Measurements from ENCODE around the gene ABR. TPM values are rescaled to one million over a fixed set of nuclear protein-coding genes. Genes with fewer than 3 reads are reported as not detected.
"Not testable (repeated sequence)": the region's sequence is repeated elsewhere in the genome, so short reads cannot be mapped to it uniquely, and the experiment has no call there.

The ABR gene
- total and polyA plus RNA-seq, 2 donors = 17.7 to 37.6 TPM

DNA sequence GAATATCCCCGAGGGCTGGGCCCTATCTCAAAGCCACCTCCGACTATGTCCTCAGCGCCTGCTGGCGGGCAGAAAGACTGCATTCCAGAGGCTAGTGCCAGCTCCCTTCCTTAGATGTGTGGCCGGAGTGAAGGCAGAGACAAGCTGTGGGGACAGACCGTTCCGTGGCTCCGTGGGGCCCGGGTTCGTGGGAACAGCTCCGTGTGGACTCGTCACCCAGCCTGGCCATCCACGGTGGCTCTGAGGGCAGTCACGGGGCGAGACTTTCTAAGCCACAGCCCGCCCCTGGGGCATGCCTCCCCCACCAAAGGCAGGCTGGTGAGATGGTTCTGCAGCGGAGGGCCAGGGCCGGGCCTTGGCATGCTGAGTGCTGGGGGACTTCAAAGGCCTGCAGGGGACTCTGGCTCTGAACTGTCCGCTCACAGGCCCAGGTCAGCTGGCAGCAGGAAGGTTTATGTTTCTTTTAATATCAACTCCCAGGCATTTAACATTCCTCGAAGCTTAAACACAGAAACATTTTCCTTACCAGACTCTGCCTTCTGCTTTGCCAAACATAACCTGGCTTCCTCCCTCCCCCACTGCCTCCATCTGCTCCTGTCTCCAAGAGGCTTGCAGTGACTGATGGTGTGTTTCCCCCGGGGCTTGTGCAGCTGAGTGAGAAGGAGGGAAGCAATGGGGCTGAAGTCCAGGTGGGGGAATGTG lies 132.5 kb downstream of the ABR start:
- no peak for DNase-seq (ENCODE audit: low read depth in 6 of 9, low spot score in 9 of 9)
- Histone ChIP-seq H3K9me3 (ENCODE audit: control insufficient read depth in 2 of 2, insufficient read depth in 1 of 2, low read length in 1 of 2) (no peaks in the 10 kb centered on the region), H3K4me1 (ENCODE audit: control insufficient read depth in 2 of 2, insufficient read depth in 2 of 2, low read length in 2 of 2) (peaks cover 0 to 5% of the 10 kb centered on the region in 2 donors), H3K4me3 (ENCODE audit: low read length in 2 of 2) (no peak overlapping the region), H3K27me3 (ENCODE audit: control insufficient read depth in 2 of 2, insufficient read depth in 1 of 2, low read length in 1 of 2) (no peaks in the 10 kb centered on the region), H3K36me3 (ENCODE audit: control insufficient read depth in 2 of 2, insufficient read depth in 2 of 2, low read length in 1 of 2) (peaks cover 3 to 28% of the 10 kb centered on the region in 2 donors), H3K27ac (ENCODE audit: low read depth in 1 of 2, low read length in 1 of 2) (no peak overlapping the region)
- 95% methylated on average over 21 of the region's 21 CpGs for WGBS

DNA sequence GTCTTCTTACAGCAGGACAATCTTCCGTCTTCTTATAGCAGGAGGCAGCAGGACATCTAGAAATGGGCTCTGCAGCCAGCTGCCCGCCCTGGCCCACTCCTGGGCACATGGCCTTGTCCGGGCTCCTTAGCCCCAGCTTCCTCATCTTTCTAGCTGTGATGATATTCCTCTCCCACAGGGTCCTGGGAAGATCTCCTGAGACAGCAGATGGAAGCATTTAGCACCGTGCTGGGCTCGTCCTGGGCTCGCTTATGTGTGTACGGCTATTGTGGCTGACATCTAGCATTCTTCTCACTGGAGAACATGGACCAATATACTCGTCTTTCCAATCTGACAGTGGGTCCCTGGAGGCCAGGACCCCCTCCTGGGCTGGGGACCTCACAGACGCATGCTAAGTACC lies 134.3 kb downstream of the ABR start:
- Histone ChIP-seq H3K4me1 (ENCODE audit: control insufficient read depth in 2 of 2, insufficient read depth in 2 of 2, low read length in 2 of 2) (peaks cover 0 to 7% of the 10 kb centered on the region in 2 donors), H3K9me3 (ENCODE audit: control insufficient read depth in 2 of 2, insufficient read depth in 1 of 2, low read length in 1 of 2) (no peaks in the 10 kb centered on the region), H3K27me3 (ENCODE audit: control insufficient read depth in 2 of 2, insufficient read depth in 1 of 2, low read length in 1 of 2) (no peaks in the 10 kb centered on the region), H3K36me3 (ENCODE audit: control insufficient read depth in 2 of 2, insufficient read depth in 2 of 2, low read length in 1 of 2) (peaks cover 3 to 28% of the 10 kb centered on the region in 2 donors), H3K4me3 (ENCODE audit: low read length in 2 of 2) (no peak overlapping the region), H3K27ac (ENCODE audit: low read depth in 1 of 2, low read length in 1 of 2) (no peak overlapping the region)
- 98% methylated on average over 9 of the region's 9 CpGs for WGBS
- DNase-seq (ENCODE audit: low read depth in 6 of 9, low spot score in 9 of 9) = no peak

DNA sequence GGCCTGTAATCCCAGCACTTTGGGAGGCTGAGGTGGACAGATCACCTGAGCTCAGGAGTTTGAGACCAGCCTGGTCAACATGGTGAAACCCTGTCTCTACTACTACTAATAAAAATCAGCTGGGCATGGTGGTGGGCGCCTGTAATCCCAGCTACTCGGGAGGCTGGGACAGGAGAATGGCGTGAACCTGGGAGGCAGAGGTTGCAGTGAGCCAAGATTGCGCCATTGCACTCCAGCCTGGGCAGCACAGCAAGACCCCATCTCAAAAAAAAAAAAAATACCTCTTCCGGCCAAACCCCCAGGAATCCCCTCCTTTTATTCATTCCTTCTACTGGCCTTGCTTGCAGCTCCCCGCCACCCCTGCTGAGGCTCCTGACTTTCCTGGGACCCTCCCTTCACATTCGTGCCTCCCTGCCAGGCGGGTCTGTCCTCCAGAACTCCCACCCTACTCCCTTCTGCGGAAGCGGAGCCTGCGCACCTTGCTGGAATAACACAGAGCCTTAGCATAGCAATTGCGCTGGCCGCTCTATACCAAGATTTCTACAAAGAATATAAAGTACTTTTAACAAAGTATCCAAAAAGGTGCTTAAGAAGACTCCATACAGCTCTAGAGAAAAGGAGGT lies 135.3 kb downstream of the ABR start:
- not testable (repeated sequence) for H3K27ac ChIP-seq (ENCODE audit: low read depth in 1 of 2, low read length in 1 of 2); DNase-seq (ENCODE audit: low read depth in 6 of 9, low spot score in 9 of 9); H3K9me3 ChIP-seq (ENCODE audit: control insufficient read depth in 2 of 2, insufficient read depth in 1 of 2, low read length in 1 of 2); H3K4me3 ChIP-seq (ENCODE audit: low read length in 2 of 2); H3K27me3 ChIP-seq (ENCODE audit: control insufficient read depth in 2 of 2, insufficient read depth in 1 of 2, low read length in 1 of 2)
- Histone ChIP-seq H3K4me1 (ENCODE audit: control insufficient read depth in 2 of 2, insufficient read depth in 2 of 2, low read length in 2 of 2) (peaks cover 0 to 10% of the 10 kb centered on the region in 2 donors), H3K36me3 (ENCODE audit: control insufficient read depth in 2 of 2, insufficient read depth in 2 of 2, low read length in 1 of 2) (peaks cover 7 to 18% of the 10 kb centered on the region in 2 donors)
- WGBS = 94% methylated on average over 13 of the region's 13 CpGs

DNA sequence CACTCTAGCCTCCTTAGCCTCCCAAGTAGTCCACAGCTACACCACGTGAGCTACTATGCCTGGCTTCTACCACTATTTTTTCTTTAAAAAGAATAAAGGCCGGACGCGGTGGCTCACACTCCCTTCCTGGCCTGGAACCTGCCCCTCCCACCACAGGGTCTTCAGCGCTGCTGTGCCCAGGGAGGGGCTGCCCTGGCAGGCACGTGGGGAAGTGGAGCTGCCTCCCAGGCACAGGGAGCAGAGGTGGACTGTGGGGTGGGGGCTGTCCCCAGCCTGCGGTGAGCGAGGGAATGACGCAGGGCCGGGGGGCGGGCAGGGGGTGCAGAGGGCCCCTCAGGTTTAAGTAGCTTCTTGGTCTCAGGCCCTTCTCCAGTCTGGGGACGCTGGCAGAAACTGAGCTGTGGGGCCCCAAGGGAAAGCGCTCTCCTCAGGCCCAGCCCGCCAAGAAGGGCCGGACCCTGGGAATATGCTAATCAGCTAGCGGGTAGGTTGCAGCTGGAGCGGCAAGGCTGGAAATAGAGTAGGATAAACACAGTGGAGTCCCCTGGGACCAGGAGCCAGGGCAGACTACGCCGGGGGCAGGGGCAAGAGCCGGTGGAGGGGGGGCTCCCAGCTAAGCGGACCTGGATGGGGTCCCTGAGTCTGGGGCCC lies 136.1 kb downstream of the ABR start:
- H3K4me1 ChIP-seq (ENCODE audit: control insufficient read depth in 2 of 2, insufficient read depth in 2 of 2, low read length in 2 of 2) = peaks cover 0 to 10% of the 10 kb centered on the region in 2 donors
- no peaks in the 10 kb centered on the region for H3K9me3 ChIP-seq (ENCODE audit: control insufficient read depth in 2 of 2, insufficient read depth in 1 of 2, low read length in 1 of 2)
- no peak for DNase-seq (ENCODE audit: low read depth in 6 of 9, low spot score in 9 of 9)
- no peaks in the 10 kb centered on the region for H3K27me3 ChIP-seq (ENCODE audit: control insufficient read depth in 2 of 2, insufficient read depth in 1 of 2, low read length in 1 of 2)
- peaks cover 7 to 14% of the 10 kb centered on the region in 2 donors for H3K36me3 ChIP-seq (ENCODE audit: control insufficient read depth in 2 of 2, insufficient read depth in 2 of 2, low read length in 1 of 2)
- no peak overlapping the region for H3K27ac ChIP-seq (ENCODE audit: low read depth in 1 of 2, low read length in 1 of 2)
- H3K4me3 ChIP-seq (ENCODE audit: low read length in 2 of 2) = no peak overlapping the region
- 76% methylated on average over 21 of the region's 21 CpGs for WGBS

DNA sequence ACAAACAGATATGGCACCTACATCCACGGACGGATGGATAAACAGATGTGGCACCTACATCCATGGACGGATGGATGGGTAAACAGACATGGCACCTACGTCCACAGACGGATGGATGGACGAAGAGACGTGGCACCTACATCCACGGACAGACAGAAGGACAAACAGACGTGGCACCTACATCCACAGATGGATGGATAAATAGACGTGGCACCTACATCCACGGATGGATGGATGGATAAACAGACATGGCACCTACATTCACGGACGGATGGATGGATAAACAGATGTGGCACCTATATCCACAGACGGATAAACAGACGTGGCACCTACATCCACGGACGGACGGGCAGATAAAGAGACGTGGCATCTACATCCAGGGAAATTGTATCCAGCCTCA lies 137.3 kb downstream of the ABR start:
- H3K27ac ChIP-seq (ENCODE audit: low read depth in 1 of 2, low read length in 1 of 2) = no peak overlapping the region
- no peak for DNase-seq (ENCODE audit: low read depth in 6 of 9, low spot score in 9 of 9)
- 96% methylated on average over 19 of the region's 19 CpGs for WGBS
- H3K4me1 ChIP-seq (ENCODE audit: control insufficient read depth in 2 of 2, insufficient read depth in 2 of 2, low read length in 2 of 2) = peaks cover 0 to 10% of the 10 kb centered on the region in 2 donors
- no peak overlapping the region for H3K4me3 ChIP-seq (ENCODE audit: low read length in 2 of 2)
- H3K36me3 ChIP-seq (ENCODE audit: control insufficient read depth in 2 of 2, insufficient read depth in 2 of 2, low read length in 1 of 2) = peaks cover 6 to 7% of the 10 kb centered on the region in 2 donors
- H3K9me3 ChIP-seq (ENCODE audit: control insufficient read depth in 2 of 2, insufficient read depth in 1 of 2, low read length in 1 of 2) = no peaks in the 10 kb centered on the region
- no peaks in the 10 kb centered on the region for H3K27me3 ChIP-seq (ENCODE audit: control insufficient read depth in 2 of 2, insufficient read depth in 1 of 2, low read length in 1 of 2)

DNA sequence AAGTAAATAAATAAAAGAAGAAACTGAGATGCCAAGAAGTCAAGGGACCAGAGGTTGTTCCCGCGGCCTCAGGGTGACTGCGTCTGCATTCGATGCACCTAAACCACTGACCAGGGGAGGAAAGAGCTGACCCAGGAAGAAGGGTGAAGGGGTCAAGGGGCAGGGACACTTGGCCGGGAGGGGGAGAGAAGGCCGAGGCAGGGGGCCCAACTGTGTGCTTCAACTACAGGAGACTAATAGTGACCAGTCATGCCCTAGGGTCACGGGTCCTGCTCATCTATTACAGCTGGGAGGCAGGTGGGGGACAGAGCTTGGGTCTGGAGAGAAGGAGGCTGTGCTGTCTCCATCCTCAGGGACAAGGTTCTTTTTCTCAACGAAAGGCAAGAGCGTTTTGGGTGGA lies 138.0 kb downstream of the ABR start:
- Histone ChIP-seq H3K4me3 (ENCODE audit: low read length in 2 of 2) (no peak overlapping the region), H3K27me3 (ENCODE audit: control insufficient read depth in 2 of 2, insufficient read depth in 1 of 2, low read length in 1 of 2) (no peaks in the 10 kb centered on the region), H3K27ac (ENCODE audit: low read depth in 1 of 2, low read length in 1 of 2) (no peak overlapping the region), H3K4me1 (ENCODE audit: control insufficient read depth in 2 of 2, insufficient read depth in 2 of 2, low read length in 2 of 2) (peaks cover 0 to 10% of the 10 kb centered on the region in 2 donors), H3K36me3 (ENCODE audit: control insufficient read depth in 2 of 2, insufficient read depth in 2 of 2, low read length in 1 of 2) (peaks cover 0 to 7% of the 10 kb centered on the region in 2 donors), H3K9me3 (ENCODE audit: control insufficient read depth in 2 of 2, insufficient read depth in 1 of 2, low read length in 1 of 2) (no peaks in the 10 kb centered on the region)
- 99% methylated on average over 9 of the region's 9 CpGs for WGBS
- DNase-seq (ENCODE audit: low read depth in 6 of 9, low spot score in 9 of 9) = no peak

DNA sequence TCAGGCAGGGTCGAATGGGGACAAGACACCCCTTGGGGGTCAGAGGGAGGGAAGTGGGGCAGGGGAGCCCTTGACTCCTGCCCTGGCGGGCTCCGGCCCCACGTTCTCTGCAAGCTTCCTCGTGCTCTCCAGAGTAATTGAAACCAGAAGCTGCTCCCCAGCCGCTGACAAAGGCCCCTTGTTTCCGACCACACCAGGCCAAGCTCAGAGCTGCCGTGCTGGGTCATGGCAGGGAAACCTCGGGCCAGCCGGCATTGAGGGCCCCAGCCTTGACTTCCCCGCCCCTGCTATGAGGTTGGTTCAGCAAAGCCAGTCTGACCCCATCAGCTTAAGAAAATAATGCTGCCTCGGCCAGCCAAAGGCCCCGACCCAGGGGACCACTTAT lies 139.6 kb downstream of the ABR start:
- WGBS = 68% methylated on average over 13 of the region's 13 CpGs
- Histone ChIP-seq H3K4me3 (ENCODE audit: low read length in 2 of 2) (no peak overlapping the region), H3K4me1 (ENCODE audit: control insufficient read depth in 2 of 2, insufficient read depth in 2 of 2, low read length in 2 of 2) (peaks cover 0 to 10% of the 10 kb centered on the region in 2 donors), H3K36me3 (ENCODE audit: control insufficient read depth in 2 of 2, insufficient read depth in 2 of 2, low read length in 1 of 2) (peaks cover 0 to 7% of the 10 kb centered on the region in 2 donors), H3K27me3 (ENCODE audit: control insufficient read depth in 2 of 2, insufficient read depth in 1 of 2, low read length in 1 of 2) (no peaks in the 10 kb centered on the region), H3K9me3 (ENCODE audit: control insufficient read depth in 2 of 2, insufficient read depth in 1 of 2, low read length in 1 of 2) (peaks cover 0 to 10% of the 10 kb centered on the region in 2 donors), H3K27ac (ENCODE audit: low read depth in 1 of 2, low read length in 1 of 2) (peak overlapping the region; percentile 37 to 53)
- DNase-seq (ENCODE audit: low read depth in 6 of 9, low spot score in 9 of 9) = no peak

DNA sequence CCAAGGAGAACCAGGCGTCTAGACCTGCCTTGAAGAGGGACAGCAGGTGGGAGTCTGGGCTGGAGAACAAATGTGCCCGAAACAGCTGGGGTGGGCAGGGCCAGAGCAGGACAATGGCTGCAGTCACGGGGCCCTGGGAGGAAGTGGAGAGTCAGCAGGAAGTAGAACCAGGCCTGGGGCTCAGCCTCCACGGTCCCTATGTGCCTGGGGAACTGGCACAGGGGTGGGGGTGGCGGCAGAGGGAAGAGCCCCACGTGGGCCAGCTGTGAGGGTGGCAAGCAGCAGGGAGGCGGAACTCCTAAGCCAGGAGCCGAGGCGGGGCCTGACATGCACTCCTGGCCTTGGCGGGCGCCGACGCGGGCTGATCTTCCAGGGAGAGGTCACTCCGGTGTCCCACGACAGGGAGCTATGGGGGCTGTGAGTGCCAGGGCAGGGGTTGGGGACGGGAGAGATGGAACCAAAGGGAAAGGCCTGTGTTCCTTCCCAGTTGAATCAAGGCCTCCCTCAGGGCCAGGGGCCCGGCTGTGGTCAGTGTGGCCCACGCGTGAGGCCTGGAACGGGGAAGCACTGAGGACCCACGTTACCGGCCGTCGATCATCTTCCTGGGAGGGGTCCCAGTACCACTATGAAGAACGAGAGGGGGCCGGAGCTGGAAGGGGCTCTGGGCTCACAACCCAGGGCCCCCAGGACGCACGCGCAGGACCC lies 140.1 kb downstream of the ABR start:
- H3K4me1 ChIP-seq (ENCODE audit: control insufficient read depth in 2 of 2, insufficient read depth in 2 of 2, low read length in 2 of 2) = peaks cover 0 to 10% of the 10 kb centered on the region in 2 donors
- 68% methylated on average over 30 of the region's 30 CpGs for WGBS
- DNase-seq (ENCODE audit: low read depth in 6 of 9, low spot score in 9 of 9) = peak in 1 of 9 donors; percentile 16
- H3K36me3 ChIP-seq (ENCODE audit: control insufficient read depth in 2 of 2, insufficient read depth in 2 of 2, low read length in 1 of 2) = peaks cover 0 to 7% of the 10 kb centered on the region in 2 donors
- no peaks in the 10 kb centered on the region for H3K27me3 ChIP-seq (ENCODE audit: control insufficient read depth in 2 of 2, insufficient read depth in 1 of 2, low read length in 1 of 2)
- H3K27ac ChIP-seq (ENCODE audit: low read depth in 1 of 2, low read length in 1 of 2) = peak overlapping the region; percentile 37 to 53
- peaks cover 0 to 10% of the 10 kb centered on the region in 2 donors for H3K9me3 ChIP-seq (ENCODE audit: control insufficient read depth in 2 of 2, insufficient read depth in 1 of 2, low read length in 1 of 2)
- no peak overlapping the region for H3K4me3 ChIP-seq (ENCODE audit: low read length in 2 of 2)
